Mesendoderm (in vitro differentiated cells): ENCODE data around the gene SEC23A.
"Not testable (repeated sequence)": the region's sequence is repeated elsewhere in the genome, so short reads cannot be mapped to it uniquely, and the experiment has no call there.

Experiments used
- DNase-seq: peaks from one replicate; pipeline ENCODE4 v3.0.0; 2013
- H2AK5ac ChIP-seq: 2 replicates; pipeline ENCODE4 v1.6.1; 2013; ENCODE audit warnings: low read length, inconsistent platforms
- H2BK120ac ChIP-seq: 2 replicates; pipeline ENCODE4 v1.6.1; 2013; ENCODE audit warnings: low read depth, mild to moderate bottlenecking, low read length, moderate library complexity, mixed read lengths
- H2BK15ac ChIP-seq: replicated peaks from 2 replicates; pipeline ENCODE4 v1.6.1; 2013; ENCODE audit warnings: low read depth, mild to moderate bottlenecking, moderate library complexity
- H2BK5ac ChIP-seq: 2 replicates; pipeline ENCODE4 v1.6.1; 2013; ENCODE audit warnings: low read length, inconsistent platforms
- H3K18ac ChIP-seq: 2 replicates; pipeline ENCODE4 v1.6.1; 2013; ENCODE audit warnings: mild to moderate bottlenecking, low read length, mixed read lengths
- H3K23ac ChIP-seq: one replicate; pipeline ENCODE4 v1.6.1; 2013; ENCODE audit warnings: low read length
- H3K27ac ChIP-seq: 2 replicates; pipeline ENCODE4 v1.5.1; 2013; ENCODE audit warnings: low read depth, mild to moderate bottlenecking, inconsistent platforms, low read length, moderate library complexity
- H3K27me3 ChIP-seq: 2 replicates; pipeline ENCODE4 v1.6.1; 2013; ENCODE audit warnings: low read length, control low read depth, mild to moderate bottlenecking, inconsistent platforms; ENCODE audit not compliant: insufficient read depth, poor library complexity
- H3K36me3 ChIP-seq: 2 replicates; pipeline ENCODE4 v1.6.1; 2013; ENCODE audit warnings: low read length, inconsistent platforms; ENCODE audit not compliant: control insufficient read depth, insufficient read depth
- H3K4ac ChIP-seq: one replicate; pipeline ENCODE4 v1.6.1; 2013; ENCODE audit warnings: low read depth, mild to moderate bottlenecking, low read length, moderate library complexity
- H3K4me1 ChIP-seq: 2 replicates; pipeline ENCODE4 v1.6.1; 2013; ENCODE audit warnings: low read depth, low read length, inconsistent platforms; ENCODE audit not compliant: control insufficient read depth
- H3K4me2 ChIP-seq: 2 replicates; pipeline ENCODE4 v1.6.1; 2013; ENCODE audit warnings: low read length
- H3K4me3 ChIP-seq: 2 replicates; pipeline ENCODE4 v1.5.1; 2013; ENCODE audit warnings: mild to moderate bottlenecking, low read length
- H3K56ac ChIP-seq: one replicate; pipeline ENCODE4 v1.6.1; 2013; ENCODE audit warnings: low read length
- H3K79me1 ChIP-seq: 2 replicates; pipeline ENCODE4 v1.6.1; 2013; ENCODE audit warnings: low read length, inconsistent platforms
- H3K79me2 ChIP-seq: 2 replicates; pipeline ENCODE4 v1.6.1; 2013; ENCODE audit warnings: mild to moderate bottlenecking, low read length; ENCODE audit not compliant: control insufficient read depth, insufficient read depth
- H3K9ac ChIP-seq: 2 replicates; pipeline ENCODE4 v1.6.1; 2013; ENCODE audit warnings: low read length, inconsistent platforms
- H4K5ac ChIP-seq: one replicate; pipeline ENCODE4 v1.6.1; 2013; ENCODE audit warnings: low read length
- H4K8ac ChIP-seq: one replicate; pipeline ENCODE4 v1.6.1; 2013; ENCODE audit warnings: low read depth, mild to moderate bottlenecking, control low read depth, low read length, moderate library complexity
- WGBS: extraction: QIAGEN DNeasy Blood & Tissue Kit; methylation state at CpG from one replicate; pipeline ENCODE4 v1.1.7; 2013; ENCODE audit warnings: low lambda C conversion rate, missing lambda C conversion rate; ENCODE audit not compliant: insufficient coverage; ENCODE audit errors: extremely low coverage; 5-methylcytosine and 5-hydroxymethylcytosine counted together

SEC23A gene

GRCh38 chr14:39025810-39026627, 77.0 kb downstream of the SEC23A start:
- Histone ChIP-seq H3K4ac (no peak overlapping the region), H2BK5ac (no peak overlapping the region), H3K9ac (no peak overlapping the region), H2AK5ac (no peak overlapping the region), H3K27ac (no peak overlapping the region), H3K27me3 (no peaks in the 10 kb centered on the region), H2BK15ac (no peak overlapping the region), H4K5ac (no peak overlapping the region), H4K8ac (no peak overlapping the region), H3K36me3 (peaks cover 2% of the 10 kb centered on the region), H3K79me2 (no peaks in the 10 kb centered on the region), H3K23ac (no peak overlapping the region), H3K4me1 (no peaks in the 10 kb centered on the region), H3K56ac (no peak overlapping the region), H3K4me2 (no peak overlapping the region), H2BK120ac (no peak overlapping the region), H3K18ac (no peak overlapping the region), H3K79me1 (no peaks in the 10 kb centered on the region), H3K4me3 (no peak overlapping the region)
- no CpG with 5 or more reads among the region's 3 CpGs for WGBS
- DNase-seq = no peak

DNA sequence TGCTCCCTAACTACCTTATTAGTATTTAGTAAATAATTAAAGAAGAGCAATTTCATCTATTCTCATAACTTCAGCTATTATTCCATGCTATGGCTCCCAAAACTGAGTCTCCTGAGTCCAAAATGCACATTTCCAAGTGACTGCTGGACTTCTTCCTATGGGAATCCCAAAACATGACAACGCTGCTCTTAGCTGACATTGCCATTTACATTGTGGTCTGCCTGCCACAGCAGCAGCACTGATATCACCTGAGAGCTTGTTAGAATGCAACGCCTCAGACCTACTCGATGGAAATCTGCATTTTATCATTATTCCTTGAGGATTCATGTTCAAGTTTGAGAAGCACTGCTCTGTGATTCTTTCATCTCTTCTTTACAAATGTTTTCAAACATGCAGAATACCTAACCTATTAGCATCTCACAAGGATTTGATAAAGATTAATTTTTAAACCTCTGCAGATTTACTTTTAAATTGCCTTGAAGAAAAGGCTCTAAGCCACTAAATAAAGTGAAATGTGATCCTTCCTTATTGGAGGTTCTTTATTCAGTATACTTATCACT, 77.7 kb downstream of the SEC23A start:
- Histone ChIP-seq H2BK120ac (no peak overlapping the region), H2AK5ac (no peak overlapping the region), H3K4me1 (no peaks in the 10 kb centered on the region), H3K4ac (no peak overlapping the region), H3K79me2 (no peaks in the 10 kb centered on the region), H3K9ac (no peak overlapping the region), H4K8ac (no peak overlapping the region), H3K36me3 (peaks cover 2% of the 10 kb centered on the region), H3K4me3 (no peak overlapping the region), H4K5ac (no peak overlapping the region), H3K4me2 (no peak overlapping the region), H3K56ac (no peak overlapping the region), H3K27ac (no peak overlapping the region), H2BK15ac (no peak overlapping the region), H3K27me3 (no peaks in the 10 kb centered on the region), H3K23ac (peak overlapping the region; percentile 45), H3K18ac (no peak overlapping the region), H2BK5ac (no peak overlapping the region), H3K79me1 (no peaks in the 10 kb centered on the region)
- no peak for DNase-seq
- WGBS = no CpG with 5 or more reads among the region's 3 CpGs

- Histone ChIP-seq H3K27me3 (no peaks in the 10 kb centered on the region), H3K4me2 (no peak overlapping the region), H4K5ac (no peak overlapping the region), H3K18ac (no peak overlapping the region), H2BK15ac (no peak overlapping the region), H2BK5ac (no peak overlapping the region), H3K36me3 (no peaks in the 10 kb centered on the region), H3K23ac (no peak overlapping the region), H3K79me2 (no peaks in the 10 kb centered on the region), H2AK5ac (no peak overlapping the region), H3K79me1 (no peaks in the 10 kb centered on the region), H4K8ac (no peak overlapping the region), H3K4ac (no peak overlapping the region), H3K9ac (no peak overlapping the region), H2BK120ac (no peak overlapping the region), H3K4me1 (no peaks in the 10 kb centered on the region), H3K27ac (no peak overlapping the region), H3K56ac (no peak overlapping the region), H3K4me3 (no peak overlapping the region)
- no CpG with 5 or more reads among the region's 12 CpGs for WGBS
- no peak for DNase-seq
These were observed 78.8 kb downstream of the SEC23A start for GRCh38 chr14:39023939-39024871.

- Histone ChIP-seq H3K4me2 (peak overlapping the region; percentile 34), H3K56ac (peak overlapping the region; percentile 22), H3K9ac (peak overlapping the region; percentile 38)
- H3K23ac ChIP-seq, H2BK15ac ChIP-seq, H3K79me2 ChIP-seq, H4K5ac ChIP-seq, H2BK120ac ChIP-seq, H3K4me3 ChIP-seq, H3K4ac ChIP-seq, H3K27ac ChIP-seq, H2BK5ac ChIP-seq, H2AK5ac ChIP-seq, H3K27me3 ChIP-seq, H3K79me1 ChIP-seq, H3K4me1 ChIP-seq, H4K8ac ChIP-seq, H3K36me3 ChIP-seq, H3K18ac ChIP-seq: not testable (repeated sequence)
- DNase-seq = peak; percentile 11
- WGBS = no CpG with 5 or more reads among the region's 33 CpGs
These were observed 85.7 kb downstream of the SEC23A start for GRCh38 chr14:39017096-39018016.

GRCh38 chr14:39016733-39017095, 86.3 kb downstream of the SEC23A start:
- WGBS = no CpG with 5 or more reads among the region's 4 CpGs
- Histone ChIP-seq H3K23ac (no peak overlapping the region), H4K5ac (no peak overlapping the region), H3K36me3 (no peaks in the 10 kb centered on the region), H3K4me1 (no peaks in the 10 kb centered on the region), H3K4me3 (no peak overlapping the region), H3K27ac (no peak overlapping the region), H2AK5ac (no peak overlapping the region), H2BK5ac (no peak overlapping the region), H3K18ac (no peak overlapping the region), H3K79me1 (peaks cover 2% of the 10 kb centered on the region), H3K4me2 (no peak overlapping the region), H3K4ac (no peak overlapping the region), H3K9ac (no peak overlapping the region), H3K56ac (no peak overlapping the region), H4K8ac (no peak overlapping the region), H3K27me3 (no peaks in the 10 kb centered on the region), H2BK120ac (no peak overlapping the region), H2BK15ac (no peak overlapping the region), H3K79me2 (no peaks in the 10 kb centered on the region)
- no peak for DNase-seq
